HG02884 (cell line): ENCODE results near the gene SARDH.
"Not testable (repeated sequence)": the region's sequence is repeated elsewhere in the genome, so short reads cannot be mapped to it uniquely, and the experiment has no call there.

Experiments
- ATAC-seq: cut with Tn5 transposase; IDR thresholded peaks from one replicate; pipeline ENCODE4 v1.9.1; 2021; ENCODE audit warnings: mild to moderate bottlenecking, moderate library complexity; ENCODE audit not compliant: unreplicated experiment

SARDH gene

GRCh38 chr9:133761641-133762248 lies 23.6 kb upstream of the SARDH start:
- ATAC-seq = no peak

- ATAC-seq = no peak
Observed at GRCh38 chr9:133760713-133761290, 22.6 kb upstream of the SARDH start.

GRCh38 chr9:133759946-133760345 lies 21.8 kb upstream of the SARDH start:
- no peak for ATAC-seq

- ATAC-seq = no peak
Observed at GRCh38 chr9:133759146-133759900, 21.2 kb upstream of the SARDH start.

GRCh38 chr9:133758228-133758627 lies 20.1 kb upstream of the SARDH start:
- ATAC-seq = no peak

GRCh38 chr9:133754688-133755227 lies 16.6 kb upstream of the SARDH start:
- no peak for ATAC-seq

- ATAC-seq = no peak
Observed at GRCh38 chr9:133754187-133754586, 16.0 kb upstream of the SARDH start.

- ATAC-seq = no peak
Observed at GRCh38 chr9:133752739-133753446, 14.7 kb upstream of the SARDH start.

GRCh38 chr9:133750982-133751649 lies 13.0 kb upstream of the SARDH start:
- ATAC-seq = no peak

GRCh38 chr9:133747309-133747708 lies 9.2 kb upstream of the SARDH start:
- ATAC-seq = no peak

- not testable (repeated sequence) for ATAC-seq
Observed at GRCh38 chr9:133744528-133744927, 6.4 kb upstream of the SARDH start.

GRCh38 chr9:133742849-133743444 lies 4.8 kb upstream of the SARDH start:
- no peak for ATAC-seq

- no peak for ATAC-seq
Observed at GRCh38 chr9:133742251-133742650, 4.1 kb upstream of the SARDH start.

- ATAC-seq = no peak
Observed at GRCh38 chr9:133741716-133742115, 3.6 kb upstream of the SARDH start.

- ATAC-seq = no peak
Observed at GRCh38 chr9:133740911-133741310, 2.8 kb upstream of the SARDH start.

- ATAC-seq = no peak
Observed at GRCh38 chr9:133739408-133740280, 1.5 kb upstream of the SARDH start.

- ATAC-seq = no peak
Observed at GRCh38 chr9:133738640-133739225, 581 bp upstream of the SARDH start.

- no peak for ATAC-seq
Observed at GRCh38 chr9:133737071-133737773, 930 bp downstream of the SARDH start.
